GM18858 (cell line): ENCODE results near the gene CYP11A1.
"Not testable (repeated sequence)": the region's sequence is repeated elsewhere in the genome, so short reads cannot be mapped to it uniquely, and the experiment has no call there.

Source experiments
- ATAC-seq: cut with Tn5 transposase; IDR thresholded peaks from one replicate; pipeline ENCODE4 v1.9.1; 2021; ENCODE audit not compliant: unreplicated experiment

Gene CYP11A1

GRCh38 chr15:74400915-74401757, 33.7 kb upstream of the CYP11A1 start:
- ATAC-seq = no peak

- no peak for ATAC-seq
These were observed 32.9 kb upstream of the CYP11A1 start for GRCh38 chr15:74400313-74400860.

GRCh38 chr15:74399511-74400312, 32.3 kb upstream of the CYP11A1 start:
- ATAC-seq = no peak

DNA sequence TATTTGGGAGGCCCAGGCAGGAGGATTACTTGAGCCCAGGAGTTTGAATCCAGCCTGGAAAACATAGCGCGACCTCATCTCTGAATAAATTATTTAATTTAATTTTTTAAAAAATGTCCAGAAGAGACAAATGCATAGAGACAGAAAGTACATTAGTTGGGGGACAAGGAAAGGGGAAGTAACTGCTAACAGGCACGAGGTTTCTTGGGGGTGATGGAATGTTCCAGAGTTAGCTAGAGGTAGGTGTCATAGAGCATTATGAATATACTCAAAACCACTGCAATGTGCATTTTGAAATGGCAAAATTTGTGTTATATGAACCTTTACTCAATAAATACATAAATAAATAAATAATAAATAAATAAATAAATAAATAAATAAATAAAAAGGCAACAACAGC, 31.7 kb upstream of the CYP11A1 start:
- ATAC-seq = no peak

DNA sequence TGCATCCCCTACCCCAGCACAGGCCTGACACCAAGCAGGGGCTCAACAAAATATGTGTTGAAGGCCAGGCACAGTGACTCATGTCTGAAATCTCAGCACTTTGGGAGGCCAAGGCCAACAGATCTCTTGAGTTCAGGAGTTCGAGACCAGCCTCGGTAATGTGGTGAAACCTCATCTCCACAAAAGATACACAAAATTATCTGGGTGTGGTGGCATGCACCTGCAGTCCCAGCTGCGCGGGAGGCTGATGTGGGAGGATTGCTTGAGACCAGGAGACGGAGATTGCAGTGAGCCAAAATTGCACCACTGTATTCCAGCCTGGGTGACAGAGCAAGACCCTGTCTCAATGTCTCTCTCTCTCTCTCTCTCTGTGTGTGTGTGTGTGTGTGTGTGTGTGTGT, 30.7 kb upstream of the CYP11A1 start:
- no peak for ATAC-seq

- no peak for ATAC-seq
These were observed 30.0 kb upstream of the CYP11A1 start for GRCh38 chr15:74397239-74398068.

DNA sequence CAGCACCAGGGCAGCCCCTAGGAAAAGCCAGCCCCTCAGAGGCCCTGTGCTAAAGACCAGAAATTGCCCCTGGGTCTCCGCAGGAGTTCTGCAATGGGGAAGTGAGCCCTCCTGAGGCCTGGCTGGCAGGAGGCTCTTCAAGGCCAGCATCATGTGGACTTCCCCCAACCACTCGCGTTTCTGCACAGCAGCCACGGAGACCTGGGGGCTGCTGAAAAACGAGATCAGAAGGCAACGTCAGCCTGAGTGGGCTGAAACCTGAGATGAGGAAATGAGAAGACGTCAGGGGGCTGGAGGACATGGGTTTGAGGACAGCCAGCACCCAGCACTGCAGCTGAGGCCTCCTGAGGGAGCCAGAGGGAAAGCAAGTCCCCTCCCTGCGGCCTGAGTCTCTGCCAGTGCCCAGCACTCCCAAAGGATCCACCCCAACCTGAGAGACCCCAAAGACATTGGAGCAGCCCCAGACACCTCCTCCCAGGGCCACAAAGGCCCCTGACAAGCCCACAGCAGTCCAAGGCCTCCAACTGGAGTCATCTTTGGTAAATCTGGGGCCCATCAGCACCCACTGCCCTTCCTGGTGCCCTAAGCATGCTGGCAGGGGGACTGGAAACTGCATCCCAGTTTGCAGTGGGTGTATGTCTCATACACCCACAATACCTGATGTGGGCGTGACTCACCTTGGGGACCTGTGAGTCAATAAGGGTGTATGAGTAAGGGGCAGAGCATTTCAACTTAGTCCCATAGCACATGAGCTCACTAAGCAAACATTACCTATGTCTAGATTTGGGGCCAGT, 29.2 kb upstream of the CYP11A1 start:
- no peak for ATAC-seq

DNA sequence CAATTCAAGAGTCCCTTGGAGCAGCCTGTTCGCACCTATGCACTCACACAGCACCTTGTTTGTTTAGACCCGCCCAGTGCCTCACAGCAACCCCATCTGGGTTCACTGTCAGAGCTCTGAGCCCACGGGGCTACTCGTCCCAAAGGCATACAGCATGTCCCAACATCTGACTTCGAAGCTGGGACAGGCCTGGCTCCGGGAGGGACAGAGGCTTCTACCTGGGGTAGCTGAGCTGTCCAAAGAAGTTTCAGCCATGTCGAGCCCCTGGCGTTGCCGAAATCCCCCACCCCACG, 28.6 kb upstream of the CYP11A1 start:
- ATAC-seq = no peak

DNA sequence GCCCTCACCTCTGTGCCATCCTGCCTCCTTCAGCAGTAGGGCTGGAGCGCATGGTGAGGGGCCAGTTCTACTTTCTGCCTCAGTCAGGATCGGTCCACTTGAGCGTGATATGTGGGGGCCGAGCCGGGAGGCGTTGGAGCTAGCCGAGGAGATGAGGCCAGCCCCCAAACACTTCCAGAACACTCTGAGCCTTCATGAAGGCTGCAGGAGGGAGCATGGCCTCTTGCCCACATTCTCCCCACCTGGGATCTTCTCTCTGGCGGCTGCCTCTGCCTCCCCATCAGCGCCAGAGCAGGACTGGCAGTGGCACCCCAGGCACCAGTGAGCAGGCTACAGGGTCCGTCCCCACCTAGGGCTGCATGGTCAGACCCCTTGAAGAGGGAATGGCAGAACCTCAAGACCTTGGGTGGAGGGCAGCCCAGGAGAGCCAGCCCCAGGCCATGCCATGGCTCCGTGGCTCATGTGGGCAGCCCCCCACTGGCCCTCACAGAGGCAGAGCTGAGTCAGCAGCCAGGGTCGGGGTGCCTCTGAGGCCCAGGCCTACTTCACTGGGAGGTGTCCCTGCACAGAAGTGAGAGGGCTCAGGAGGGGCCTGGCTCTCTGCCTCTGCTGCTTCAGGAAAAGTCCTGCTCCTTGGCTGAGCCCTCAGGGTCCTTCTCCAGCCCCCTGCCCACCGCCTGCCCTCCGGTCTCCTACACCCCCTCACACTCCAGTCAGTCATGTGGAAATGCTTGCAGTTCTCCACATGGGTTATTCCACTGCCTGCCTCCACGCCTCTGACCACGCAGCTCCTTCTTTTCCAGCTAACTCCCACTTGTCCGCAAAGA, 28.1 kb upstream of the CYP11A1 start:
- ATAC-seq = no peak

DNA sequence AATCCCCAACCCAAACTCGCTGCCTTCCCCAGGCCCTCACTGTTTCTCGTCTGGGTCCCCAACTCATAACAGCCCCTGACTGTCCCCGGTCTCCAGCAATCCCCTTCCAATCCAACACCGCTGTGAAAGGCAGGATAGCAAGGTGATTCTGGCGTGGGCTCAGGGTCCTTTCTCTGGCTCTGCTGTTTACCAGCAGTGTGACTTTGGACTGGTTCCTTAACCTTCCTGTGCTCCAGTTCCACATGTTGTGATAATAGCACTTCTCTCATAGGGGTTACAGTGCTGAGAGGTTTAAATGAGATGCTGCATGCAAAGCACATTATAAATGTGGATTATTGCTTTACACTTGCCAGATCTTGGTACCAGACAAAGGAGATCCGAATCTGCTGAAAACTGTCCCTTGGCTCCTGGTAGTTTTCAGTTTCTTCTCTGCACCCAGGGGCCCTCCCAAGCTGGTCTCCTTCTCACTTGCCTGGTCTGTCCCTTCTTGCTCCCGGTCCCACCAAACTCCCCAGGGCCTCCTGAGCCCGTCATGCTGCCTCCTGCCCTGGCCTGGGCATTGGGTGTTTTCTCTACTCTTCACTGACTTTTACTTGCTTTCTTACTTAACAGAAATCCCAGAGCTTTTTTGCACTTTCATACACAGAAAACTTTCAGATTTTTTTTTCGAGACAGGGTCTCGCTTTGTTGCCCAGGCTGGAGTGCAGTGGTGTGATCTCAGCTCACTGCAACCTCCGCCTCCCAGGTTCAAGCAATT, 26.8 kb upstream of the CYP11A1 start:
- no peak for ATAC-seq

- ATAC-seq = no peak
These were observed 26.0 kb upstream of the CYP11A1 start for GRCh38 chr15:74393423-74393822.

DNA sequence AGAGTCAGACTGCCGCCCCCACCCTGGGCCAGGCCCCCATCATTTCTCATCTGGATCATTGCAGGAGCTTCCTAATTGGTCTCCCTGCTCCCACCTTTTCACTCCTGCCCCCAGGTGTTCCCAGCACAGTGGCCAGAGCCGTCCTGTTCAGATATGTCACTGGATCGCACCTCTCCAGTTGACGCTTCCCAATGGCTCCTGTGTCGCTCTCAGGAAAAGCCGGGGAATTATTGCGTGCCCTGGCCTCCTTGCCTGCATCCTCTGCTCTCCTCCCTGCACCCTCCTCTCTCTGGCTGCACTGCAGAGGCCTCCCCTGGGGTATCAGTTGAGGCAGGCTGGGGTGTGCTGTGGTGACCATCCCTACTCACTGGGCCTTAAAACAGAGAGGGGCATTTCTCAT, 25.5 kb upstream of the CYP11A1 start:
- ATAC-seq = no peak

DNA sequence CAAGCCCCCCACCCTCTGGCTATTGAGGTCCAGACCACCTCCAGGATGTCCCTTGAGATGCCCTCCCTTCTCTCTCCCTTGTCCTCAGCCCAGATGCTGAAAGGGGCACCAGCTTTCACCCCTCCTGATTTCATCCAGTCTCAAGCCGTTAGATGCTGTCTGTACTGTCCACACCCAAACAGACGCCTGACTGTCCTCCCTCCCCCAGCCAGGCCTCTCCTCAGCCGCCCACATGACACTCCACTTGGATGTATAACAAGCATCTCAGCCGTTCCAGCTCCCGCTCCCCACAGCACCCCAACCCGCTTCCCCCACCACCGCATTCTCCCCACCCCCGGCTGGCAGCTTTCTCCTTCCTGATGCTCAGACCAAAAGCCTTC, 25.0 kb upstream of the CYP11A1 start:
- ATAC-seq = no peak

DNA sequence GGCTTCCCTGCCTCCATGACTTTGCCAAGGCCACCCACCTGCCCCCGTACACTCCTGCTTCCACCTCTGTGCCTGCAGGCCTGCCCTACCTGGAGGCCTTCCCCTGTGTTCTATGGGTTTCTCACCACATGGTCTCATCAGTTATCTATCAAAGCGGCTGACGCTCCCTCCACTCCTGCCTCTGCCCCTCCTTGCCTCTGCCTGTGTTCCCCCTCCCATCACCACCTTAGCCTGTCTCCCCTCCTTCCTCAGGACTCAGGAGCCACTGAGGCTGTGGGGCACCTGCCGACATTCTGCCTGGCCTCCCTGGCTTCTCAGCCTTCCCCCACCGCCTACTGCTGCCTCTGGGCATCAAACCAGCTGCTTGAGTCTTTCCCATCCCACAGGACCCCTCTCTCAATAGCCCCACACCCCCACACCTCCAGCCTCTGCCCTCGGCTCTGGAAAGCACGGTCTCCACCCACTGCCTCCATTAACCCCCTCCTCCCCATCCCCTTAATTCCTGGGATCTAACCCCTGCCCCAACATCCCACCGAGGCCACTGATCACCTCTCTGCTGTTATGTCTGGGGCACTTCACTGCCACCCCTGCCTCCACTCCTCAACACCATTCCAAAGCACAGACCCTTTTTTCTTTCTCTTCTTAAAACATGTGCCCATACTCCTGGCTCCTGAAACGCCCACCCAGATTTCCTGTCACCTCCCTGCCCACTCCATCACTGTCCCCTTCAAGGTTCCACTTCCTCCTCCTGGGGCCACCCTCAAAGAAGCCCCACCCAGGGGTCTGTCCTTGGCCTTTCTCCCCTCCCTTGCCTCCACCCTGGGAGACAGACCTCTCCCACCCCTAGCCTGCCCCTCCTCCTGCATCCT, 24.4 kb upstream of the CYP11A1 start:
- ATAC-seq = no peak

GRCh38 chr15:74390647-74391288, 23.3 kb upstream of the CYP11A1 start:
- ATAC-seq = no peak

GRCh38 chr15:74390049-74390646, 22.7 kb upstream of the CYP11A1 start:
- not testable (repeated sequence) for ATAC-seq
